WTC11 (cell line): Measurements from ENCODE around the gene CWF19L2. TPM values are rescaled to one million over a fixed set of nuclear protein-coding genes. Genes with fewer than 3 reads are reported as not detected.
"Not testable (repeated sequence)": the region's sequence is repeated elsewhere in the genome, so short reads cannot be mapped to it uniquely, and the experiment has no call there.

ENCODE experiments used
- ATAC-seq: fragments of 200-7000 bp; cut with Tn5 transposase; 2 replicates; pipeline ENCODE4 v1.10.0; 2021; ENCODE audit warnings: mild to moderate bottlenecking, moderate library complexity
- CTCF ChIA-PET: fragments of 300-600 bp; sonication (Branson Sonifier 250); formaldehyde crosslinking; loops from one replicate; lab custom pipeline; 2021; ENCODE audit warnings: antibody characterized with exemption; lab: Charles Lee
- POLR2A ChIA-PET: fragments of 350-600 bp; sonication (Branson Sonifier 250); formaldehyde crosslinking; loops from one replicate; lab custom pipeline; 2021; ENCODE audit warnings: antibody characterized with exemption; lab: Charles Lee
- DNase-seq: peaks from one replicate; pipeline ENCODE4 v3.0.0; 2021; ENCODE audit warnings: low spot score
- H3K27ac Mint-ChIP-seq: 2 replicates; pipeline ENCODE4 v1.8.0; 2021; ENCODE audit warnings: mixed read lengths
- H3K27me3 Mint-ChIP-seq: 2 replicates; pipeline ENCODE4 v1.8.0; 2021; ENCODE audit warnings: low read depth, mild to moderate bottlenecking, moderate library complexity, mixed read lengths
- H3K36me3 Mint-ChIP-seq: 2 replicates; pipeline ENCODE4 v1.8.0; 2021; ENCODE audit warnings: mixed read lengths
- H3K4me1 Mint-ChIP-seq: 2 replicates; pipeline ENCODE4 v1.8.0; 2022; ENCODE audit warnings: mixed read lengths
- H3K4me3 Mint-ChIP-seq: 2 replicates; pipeline ENCODE4 v1.8.0; 2021; ENCODE audit warnings: mild to moderate bottlenecking, moderate library complexity, mixed read lengths
- H3K9me3 Mint-ChIP-seq: 2 replicates; pipeline ENCODE4 v1.8.0; 2021; ENCODE audit warnings: mixed read lengths
- CREB1 ChIP-seq: sonication (generic); formaldehyde crosslinking; IDR thresholded peaks from 2 replicates; pipeline ENCODE4 v1.8.0; 2023; ENCODE audit warnings: mild to moderate bottlenecking, missing genetic modification reagents
- ELF4 ChIP-seq: sonication (generic); formaldehyde crosslinking; IDR thresholded peaks from 2 replicates; pipeline ENCODE4 v1.8.1; 2022; ENCODE audit warnings: low read depth, mild to moderate bottlenecking, moderate library complexity, missing genetic modification reagents
- ETV6 ChIP-seq: sonication (generic); formaldehyde crosslinking; IDR thresholded peaks from 2 replicates; pipeline ENCODE4 v1.8.1; 2022; ENCODE audit warnings: mild to moderate bottlenecking, missing genetic modification reagents
- MXD4 ChIP-seq: fragments of 250-450 bp; sonication (Bioruptor Pico); IDR thresholded peaks from 2 replicates; pipeline ENCODE4 v1.8.0; 2021; ENCODE audit warnings: mild to moderate bottlenecking, moderate library complexity, borderline replicate concordance
- NFATC4 ChIP-seq: fragments of 250-450 bp; sonication (Bioruptor Pico); IDR thresholded peaks from 2 replicates; pipeline ENCODE4 v1.9.0; 2021; ENCODE audit warnings: mild to moderate bottlenecking
- NFYB ChIP-seq: sonication (generic); formaldehyde crosslinking; conservative IDR thresholded peaks from 2 replicates; pipeline ENCODE4 v1.8.0; 2022; ENCODE audit warnings: low read depth, missing genetic modification reagents
- SP1 ChIP-seq: sonication (generic); formaldehyde crosslinking; conservative IDR thresholded peaks from 2 replicates; pipeline ENCODE4 v1.8.1; 2022; ENCODE audit warnings: missing genetic modification reagents
- TEAD1 ChIP-seq: sonication (generic); formaldehyde crosslinking; IDR thresholded peaks from 2 replicates; pipeline ENCODE4 v1.8.0; 2022; ENCODE audit warnings: mild to moderate bottlenecking, missing genetic modification reagents
- total RNA-seq: library from RNA; stranded (reverse); gene quantifications from 3 replicates; pipeline ENCODE4 v1.2.3, GENCODE V29; 2021
- TF ChIP-seq, protein P1 (sequence below): sonication (generic); formaldehyde crosslinking; IDR thresholded peaks from 2 replicates; pipeline ENCODE4 v1.8.0; 2023; ENCODE audit warnings: missing genetic modification reagents, mild to moderate bottlenecking, borderline replicate concordance
- TF ChIP-seq, protein P2 (sequence below): sonication (generic); formaldehyde crosslinking; IDR thresholded peaks from 2 replicates; pipeline ENCODE4 v1.8.0; 2022; ENCODE audit warnings: mild to moderate bottlenecking, missing genetic modification reagents
- TF ChIP-seq, protein P3 (sequence below): sonication (generic); formaldehyde crosslinking; IDR thresholded peaks from 2 replicates; pipeline ENCODE4 v1.8.1; 2022; ENCODE audit warnings: mild to moderate bottlenecking, moderate library complexity, missing genetic modification reagents
- TF ChIP-seq, protein P4 (sequence below): sonication (generic); formaldehyde crosslinking; conservative IDR thresholded peaks from 2 replicates; pipeline ENCODE4 v1.8.1; 2023; ENCODE audit warnings: mild to moderate bottlenecking, low read depth, missing genetic modification reagents, moderate library complexity
- TF ChIP-seq, protein P5 (sequence below): sonication (generic); formaldehyde crosslinking; IDR thresholded peaks from 2 replicates; pipeline ENCODE4 v1.8.0; 2023; ENCODE audit warnings: missing genetic modification reagents
- TF ChIP-seq, protein P6 (sequence below): sonication (generic); formaldehyde crosslinking; IDR thresholded peaks from 2 replicates; pipeline ENCODE4 v1.8.1; 2022; ENCODE audit warnings: missing genetic modification reagents, borderline replicate concordance

Gene CWF19L2
- total RNA-seq, 1 experiment from 2014 or later: 16.2 TPM

DNA sequence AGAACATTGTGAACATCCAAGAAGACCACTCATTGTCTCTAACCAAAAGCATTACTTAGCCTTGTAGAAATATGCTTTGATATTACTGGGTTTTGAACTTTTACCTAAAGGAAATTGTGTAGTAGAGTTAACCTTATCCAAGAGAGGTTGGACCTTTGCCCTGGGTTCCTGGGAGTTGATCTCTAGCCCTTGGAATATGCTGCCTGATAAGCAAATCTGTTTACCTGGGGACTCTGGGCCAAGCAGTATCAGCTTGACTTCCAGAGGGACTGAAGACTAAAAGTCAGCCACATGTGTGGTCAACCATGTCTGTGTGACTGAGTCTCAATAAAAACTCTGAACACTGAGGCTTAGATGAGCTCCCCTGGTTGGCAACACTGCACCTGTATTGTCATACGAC lies 44.1 kb upstream of the CWF19L2 start:
- POLR2A ChIA-PET: no interaction called here
- Mint-ChIP-seq H3K9me3 (peaks cover 47% of the 10 kb centered on the region), H3K36me3 (peaks cover 50% of the 10 kb centered on the region), H3K4me1 (no peaks in the 10 kb centered on the region), H3K27me3 (peaks cover 3% of the 10 kb centered on the region; the same call in 1 of the 2 replicates), H3K27ac (no peak overlapping the region), H3K4me3 (no peak overlapping the region)
- ATAC-seq (no peak), DNase-seq (no peak)
- TF ChIP-seq, protein P1, sequence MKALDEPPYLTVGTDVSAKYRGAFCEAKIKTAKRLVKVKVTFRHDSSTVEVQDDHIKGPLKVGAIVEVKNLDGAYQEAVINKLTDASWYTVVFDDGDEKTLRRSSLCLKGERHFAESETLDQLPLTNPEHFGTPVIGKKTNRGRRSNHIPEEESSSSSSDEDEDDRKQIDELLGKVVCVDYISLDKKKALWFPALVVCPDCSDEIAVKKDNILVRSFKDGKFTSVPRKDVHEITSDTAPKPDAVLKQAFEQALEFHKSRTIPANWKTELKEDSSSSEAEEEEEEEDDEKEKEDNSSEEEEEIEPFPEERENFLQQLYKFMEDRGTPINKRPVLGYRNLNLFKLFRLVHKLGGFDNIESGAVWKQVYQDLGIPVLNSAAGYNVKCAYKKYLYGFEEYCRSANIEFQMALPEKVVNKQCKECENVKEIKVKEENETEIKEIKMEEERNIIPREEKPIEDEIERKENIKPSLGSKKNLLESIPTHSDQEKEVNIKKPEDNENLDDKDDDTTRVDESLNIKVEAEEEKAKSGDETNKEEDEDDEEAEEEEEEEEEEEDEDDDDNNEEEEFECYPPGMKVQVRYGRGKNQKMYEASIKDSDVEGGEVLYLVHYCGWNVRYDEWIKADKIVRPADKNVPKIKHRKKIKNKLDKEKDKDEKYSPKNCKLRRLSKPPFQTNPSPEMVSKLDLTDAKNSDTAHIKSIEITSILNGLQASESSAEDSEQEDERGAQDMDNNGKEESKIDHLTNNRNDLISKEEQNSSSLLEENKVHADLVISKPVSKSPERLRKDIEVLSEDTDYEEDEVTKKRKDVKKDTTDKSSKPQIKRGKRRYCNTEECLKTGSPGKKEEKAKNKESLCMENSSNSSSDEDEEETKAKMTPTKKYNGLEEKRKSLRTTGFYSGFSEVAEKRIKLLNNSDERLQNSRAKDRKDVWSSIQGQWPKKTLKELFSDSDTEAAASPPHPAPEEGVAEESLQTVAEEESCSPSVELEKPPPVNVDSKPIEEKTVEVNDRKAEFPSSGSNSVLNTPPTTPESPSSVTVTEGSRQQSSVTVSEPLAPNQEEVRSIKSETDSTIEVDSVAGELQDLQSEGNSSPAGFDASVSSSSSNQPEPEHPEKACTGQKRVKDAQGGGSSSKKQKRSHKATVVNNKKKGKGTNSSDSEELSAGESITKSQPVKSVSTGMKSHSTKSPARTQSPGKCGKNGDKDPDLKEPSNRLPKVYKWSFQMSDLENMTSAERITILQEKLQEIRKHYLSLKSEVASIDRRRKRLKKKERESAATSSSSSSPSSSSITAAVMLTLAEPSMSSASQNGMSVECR: no peak
- CTCF ChIA-PET: no interaction called here

DNA sequence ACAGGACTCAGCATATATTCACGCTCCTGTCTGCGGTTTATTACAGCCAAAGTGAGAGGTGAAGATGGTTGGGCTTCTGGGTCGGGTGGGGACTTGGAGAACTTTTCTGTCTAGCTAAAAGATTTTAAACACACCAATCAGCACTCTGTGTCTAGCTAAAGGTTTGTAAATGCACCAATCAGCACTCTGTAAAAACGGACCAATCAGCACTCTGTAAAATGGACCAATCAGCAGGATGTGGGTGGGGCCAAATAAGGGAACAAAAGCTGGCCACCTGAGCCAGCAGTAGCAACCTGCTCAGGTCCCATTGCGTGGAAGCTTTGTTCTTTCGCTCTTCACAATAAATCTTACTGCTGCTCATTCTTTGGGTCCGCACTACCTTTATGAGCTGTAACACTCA lies 39.7 kb upstream of the CWF19L2 start:
- ATAC-seq, H3K27me3 Mint-ChIP-seq, H3K27ac Mint-ChIP-seq, H3K4me1 Mint-ChIP-seq, H3K4me3 Mint-ChIP-seq, POLR2A ChIA-PET, DNase-seq, CTCF ChIA-PET: not testable (repeated sequence)
- peaks cover 32% of the 10 kb centered on the region for H3K9me3 Mint-ChIP-seq
- peaks cover 21% of the 10 kb centered on the region for H3K36me3 Mint-ChIP-seq
- TF ChIP-seq NFYB (CRISPR knock-in tag): 0 out of 2 replicates have a peak, but pooled peaks have one; percentile 10

DNA sequence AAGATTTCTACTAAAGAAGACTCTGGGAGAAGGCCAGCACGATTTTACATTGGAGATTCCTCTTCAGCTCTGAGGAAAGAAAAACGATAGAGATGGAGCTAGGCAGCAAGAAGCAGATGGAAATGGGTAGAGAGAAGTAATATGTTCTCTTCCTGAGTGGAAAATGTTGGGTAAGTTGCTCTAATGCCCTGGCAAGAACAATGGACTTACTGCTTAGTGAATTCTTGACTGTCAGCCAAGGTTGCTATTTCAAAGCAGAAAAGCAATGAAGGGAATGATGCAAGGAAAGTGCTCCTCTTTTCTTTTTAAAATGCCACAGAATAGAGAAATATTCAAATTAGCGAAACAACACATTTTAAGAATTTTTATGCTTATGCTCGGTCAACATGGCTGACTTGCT lies 38.4 kb upstream of the CWF19L2 start:
- Mint-ChIP-seq H3K27me3 (peaks cover 3% of the 10 kb centered on the region; the same call in 1 of the 2 replicates), H3K9me3 (peaks cover 22% of the 10 kb centered on the region), H3K27ac (no peak overlapping the region), H3K36me3 (peaks cover 9% of the 10 kb centered on the region), H3K4me1 (no peaks in the 10 kb centered on the region), H3K4me3 (no peak overlapping the region)
- CTCF ChIA-PET: no interaction called here
- ATAC-seq: no peak
- POLR2A ChIA-PET: no interaction called here
- DNase-seq: no peak
- no peak for TF ChIP-seq ELF4 (CRISPR knock-in tag)
- no peak for TF ChIP-seq NFATC4 (CRISPR knock-in tag)
- no peak for TF ChIP-seq ETV6 (CRISPR knock-in tag)
- TF ChIP-seq, protein P2, sequence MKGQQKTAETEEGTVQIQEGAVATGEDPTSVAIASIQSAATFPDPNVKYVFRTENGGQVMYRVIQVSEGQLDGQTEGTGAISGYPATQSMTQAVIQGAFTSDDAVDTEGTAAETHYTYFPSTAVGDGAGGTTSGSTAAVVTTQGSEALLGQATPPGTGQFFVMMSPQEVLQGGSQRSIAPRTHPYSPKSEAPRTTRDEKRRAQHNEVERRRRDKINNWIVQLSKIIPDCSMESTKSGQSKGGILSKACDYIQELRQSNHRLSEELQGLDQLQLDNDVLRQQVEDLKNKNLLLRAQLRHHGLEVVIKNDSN (CRISPR knock-in tag): no peak
- no peak for TF ChIP-seq MXD4 (CRISPR knock-in tag)

DNA sequence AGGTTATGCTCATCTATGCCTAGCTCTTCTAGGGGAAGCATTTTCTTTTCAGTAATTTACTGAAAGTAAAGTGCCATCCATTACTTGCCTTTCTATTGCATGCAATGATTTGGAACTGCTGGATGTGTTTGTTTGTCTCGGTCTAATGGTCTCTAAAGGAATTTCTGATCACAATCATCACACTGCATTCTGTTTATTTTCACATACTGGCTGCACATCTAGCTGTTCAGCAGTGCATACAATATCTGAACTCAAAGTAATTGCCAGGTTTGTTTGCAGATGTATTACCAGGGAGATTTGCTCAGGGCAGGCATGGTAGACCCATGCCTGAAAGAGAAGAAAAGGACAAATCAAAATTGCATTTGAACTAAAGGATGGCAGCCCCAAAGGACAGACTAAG lies 36.4 kb upstream of the CWF19L2 start:
- no peaks in the 10 kb centered on the region for H3K4me1 Mint-ChIP-seq
- ATAC-seq: no peak
- CTCF ChIA-PET: no interaction called here
- peaks cover 3% of the 10 kb centered on the region; the same call in 1 of the 2 replicates for H3K27me3 Mint-ChIP-seq
- no peak overlapping the region for H3K4me3 Mint-ChIP-seq
- H3K27ac Mint-ChIP-seq: no peak overlapping the region
- TF ChIP-seq, protein P3, sequence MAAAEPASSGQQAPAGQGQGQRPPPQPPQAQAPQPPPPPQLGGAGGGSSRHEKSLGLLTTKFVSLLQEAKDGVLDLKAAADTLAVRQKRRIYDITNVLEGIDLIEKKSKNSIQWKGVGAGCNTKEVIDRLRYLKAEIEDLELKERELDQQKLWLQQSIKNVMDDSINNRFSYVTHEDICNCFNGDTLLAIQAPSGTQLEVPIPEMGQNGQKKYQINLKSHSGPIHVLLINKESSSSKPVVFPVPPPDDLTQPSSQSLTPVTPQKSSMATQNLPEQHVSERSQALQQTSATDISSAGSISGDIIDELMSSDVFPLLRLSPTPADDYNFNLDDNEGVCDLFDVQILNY (CRISPR knock-in tag): no peak
- peaks cover 12% of the 10 kb centered on the region for H3K9me3 Mint-ChIP-seq
- DNase-seq: no peak
- POLR2A ChIA-PET: no interaction called here
- H3K36me3 Mint-ChIP-seq: peaks cover 4% of the 10 kb centered on the region

DNA sequence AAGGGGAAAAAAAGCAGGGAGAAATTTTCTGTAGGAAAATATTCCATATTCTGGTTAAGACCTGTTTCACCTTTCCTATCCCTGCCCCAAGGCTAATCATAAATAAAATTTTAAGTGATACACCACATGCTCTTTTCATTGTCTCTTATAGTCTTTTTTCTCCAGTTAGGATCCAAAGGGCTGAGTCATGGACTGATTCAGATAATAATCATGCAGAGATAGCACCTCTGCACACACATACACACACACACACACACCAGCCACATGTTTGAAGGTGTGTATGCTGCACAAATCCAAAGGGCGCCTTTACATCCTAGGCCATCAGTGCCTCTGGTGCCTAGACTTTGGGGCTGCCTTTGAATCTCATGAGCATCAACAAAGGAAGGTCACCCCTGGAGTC lies 35.5 kb upstream of the CWF19L2 start:
- H3K36me3 Mint-ChIP-seq: peaks cover 4% of the 10 kb centered on the region
- DNase-seq: no peak
- POLR2A ChIA-PET: no interaction called here
- TF ChIP-seq CREB1 (CRISPR knock-in tag) (no peak), SP1 (no peak), TEAD1 (CRISPR knock-in tag) (no peak)
- TF ChIP-seq, protein P4, sequence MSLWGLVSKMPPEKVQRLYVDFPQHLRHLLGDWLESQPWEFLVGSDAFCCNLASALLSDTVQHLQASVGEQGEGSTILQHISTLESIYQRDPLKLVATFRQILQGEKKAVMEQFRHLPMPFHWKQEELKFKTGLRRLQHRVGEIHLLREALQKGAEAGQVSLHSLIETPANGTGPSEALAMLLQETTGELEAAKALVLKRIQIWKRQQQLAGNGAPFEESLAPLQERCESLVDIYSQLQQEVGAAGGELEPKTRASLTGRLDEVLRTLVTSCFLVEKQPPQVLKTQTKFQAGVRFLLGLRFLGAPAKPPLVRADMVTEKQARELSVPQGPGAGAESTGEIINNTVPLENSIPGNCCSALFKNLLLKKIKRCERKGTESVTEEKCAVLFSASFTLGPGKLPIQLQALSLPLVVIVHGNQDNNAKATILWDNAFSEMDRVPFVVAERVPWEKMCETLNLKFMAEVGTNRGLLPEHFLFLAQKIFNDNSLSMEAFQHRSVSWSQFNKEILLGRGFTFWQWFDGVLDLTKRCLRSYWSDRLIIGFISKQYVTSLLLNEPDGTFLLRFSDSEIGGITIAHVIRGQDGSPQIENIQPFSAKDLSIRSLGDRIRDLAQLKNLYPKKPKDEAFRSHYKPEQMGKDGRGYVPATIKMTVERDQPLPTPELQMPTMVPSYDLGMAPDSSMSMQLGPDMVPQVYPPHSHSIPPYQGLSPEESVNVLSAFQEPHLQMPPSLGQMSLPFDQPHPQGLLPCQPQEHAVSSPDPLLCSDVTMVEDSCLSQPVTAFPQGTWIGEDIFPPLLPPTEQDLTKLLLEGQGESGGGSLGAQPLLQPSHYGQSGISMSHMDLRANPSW (CRISPR knock-in tag): no peak
- TF ChIP-seq, protein P5, sequence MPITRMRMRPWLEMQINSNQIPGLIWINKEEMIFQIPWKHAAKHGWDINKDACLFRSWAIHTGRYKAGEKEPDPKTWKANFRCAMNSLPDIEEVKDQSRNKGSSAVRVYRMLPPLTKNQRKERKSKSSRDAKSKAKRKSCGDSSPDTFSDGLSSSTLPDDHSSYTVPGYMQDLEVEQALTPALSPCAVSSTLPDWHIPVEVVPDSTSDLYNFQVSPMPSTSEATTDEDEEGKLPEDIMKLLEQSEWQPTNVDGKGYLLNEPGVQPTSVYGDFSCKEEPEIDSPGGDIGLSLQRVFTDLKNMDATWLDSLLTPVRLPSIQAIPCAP (CRISPR knock-in tag): no peak
- TF ChIP-seq, protein P6, sequence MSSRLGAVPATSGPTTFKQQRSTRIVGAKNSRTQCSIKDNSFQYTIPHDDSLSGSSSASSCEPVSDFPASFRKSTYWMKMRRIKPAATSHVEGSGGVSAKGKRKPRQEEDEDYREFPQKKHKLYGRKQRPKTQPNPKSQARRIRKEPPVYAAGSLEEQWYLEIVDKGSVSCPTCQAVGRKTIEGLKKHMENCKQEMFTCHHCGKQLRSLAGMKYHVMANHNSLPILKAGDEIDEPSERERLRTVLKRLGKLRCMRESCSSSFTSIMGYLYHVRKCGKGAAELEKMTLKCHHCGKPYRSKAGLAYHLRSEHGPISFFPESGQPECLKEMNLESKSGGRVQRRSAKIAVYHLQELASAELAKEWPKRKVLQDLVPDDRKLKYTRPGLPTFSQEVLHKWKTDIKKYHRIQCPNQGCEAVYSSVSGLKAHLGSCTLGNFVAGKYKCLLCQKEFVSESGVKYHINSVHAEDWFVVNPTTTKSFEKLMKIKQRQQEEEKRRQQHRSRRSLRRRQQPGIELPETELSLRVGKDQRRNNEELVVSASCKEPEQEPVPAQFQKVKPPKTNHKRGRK (CRISPR knock-in tag): no peak

More for the DNA sequence above, 35.5 kb upstream of the CWF19L2 start:
- peaks cover 17% of the 10 kb centered on the region for H3K9me3 Mint-ChIP-seq
- no peak overlapping the region for H3K4me3 Mint-ChIP-seq
- H3K4me1 Mint-ChIP-seq: no peaks in the 10 kb centered on the region
- H3K27ac Mint-ChIP-seq: no peak overlapping the region
- peaks cover under 1% of the 10 kb centered on the region; the same call in 1 of the 2 replicates for H3K27me3 Mint-ChIP-seq
- no peak for ATAC-seq
- CTCF ChIA-PET: no interaction called here
